NT2/D1 (cell line): Measurements from ENCODE around the gene MGAT5B.

ENCODE experiments used
- DNase-seq: peaks from one replicate; pipeline ENCODE4 v3.0.0-alpha.2; 2011; ENCODE audit warnings: low read depth, low spot score
- H3K27me3 ChIP-seq: 2 replicates; pipeline ENCODE4 v1.6.0; 2011; ENCODE audit warnings: mild to moderate bottlenecking; ENCODE audit not compliant: insufficient read length, insufficient read depth
- H3K36me3 ChIP-seq: 2 replicates; pipeline ENCODE4 v1.6.1; 2011; ENCODE audit warnings: mild to moderate bottlenecking, low read length, mixed read lengths; ENCODE audit not compliant: insufficient read depth, insufficient read length
- H3K4me1 ChIP-seq: 2 replicates; pipeline ENCODE4 v1.5.1; 2011; ENCODE audit not compliant: insufficient read depth, insufficient read length
- H3K4me3 ChIP-seq: 2 replicates; pipeline ENCODE4 v1.5.1; 2011; ENCODE audit warnings: low read depth; ENCODE audit not compliant: insufficient read length
- H3K9ac ChIP-seq: 2 replicates; pipeline ENCODE4 v1.6.0; 2011; ENCODE audit warnings: low read depth; ENCODE audit not compliant: insufficient read length
- H3K9me3 ChIP-seq: 2 replicates; pipeline ENCODE4 v1.5.1; 2011; ENCODE audit warnings: mild to moderate bottlenecking, low read length; ENCODE audit not compliant: insufficient read depth
- SUZ12 ChIP-seq: IDR thresholded peaks from 2 replicates; pipeline ENCODE4 v1.6.1; 2011; ENCODE audit not compliant: insufficient read length, insufficient read depth; ENCODE audit errors: extremely low read depth
- YY1 ChIP-seq: IDR thresholded peaks from 2 replicates; pipeline ENCODE4 v1.6.1; 2011; ENCODE audit not compliant: insufficient read length, insufficient read depth
- ZNF274 ChIP-seq: IDR thresholded peaks from 2 replicates; pipeline ENCODE4 v1.6.1; 2011; ENCODE audit warnings: mild to moderate bottlenecking, low read depth, low read length

Gene MGAT5B, protein sequence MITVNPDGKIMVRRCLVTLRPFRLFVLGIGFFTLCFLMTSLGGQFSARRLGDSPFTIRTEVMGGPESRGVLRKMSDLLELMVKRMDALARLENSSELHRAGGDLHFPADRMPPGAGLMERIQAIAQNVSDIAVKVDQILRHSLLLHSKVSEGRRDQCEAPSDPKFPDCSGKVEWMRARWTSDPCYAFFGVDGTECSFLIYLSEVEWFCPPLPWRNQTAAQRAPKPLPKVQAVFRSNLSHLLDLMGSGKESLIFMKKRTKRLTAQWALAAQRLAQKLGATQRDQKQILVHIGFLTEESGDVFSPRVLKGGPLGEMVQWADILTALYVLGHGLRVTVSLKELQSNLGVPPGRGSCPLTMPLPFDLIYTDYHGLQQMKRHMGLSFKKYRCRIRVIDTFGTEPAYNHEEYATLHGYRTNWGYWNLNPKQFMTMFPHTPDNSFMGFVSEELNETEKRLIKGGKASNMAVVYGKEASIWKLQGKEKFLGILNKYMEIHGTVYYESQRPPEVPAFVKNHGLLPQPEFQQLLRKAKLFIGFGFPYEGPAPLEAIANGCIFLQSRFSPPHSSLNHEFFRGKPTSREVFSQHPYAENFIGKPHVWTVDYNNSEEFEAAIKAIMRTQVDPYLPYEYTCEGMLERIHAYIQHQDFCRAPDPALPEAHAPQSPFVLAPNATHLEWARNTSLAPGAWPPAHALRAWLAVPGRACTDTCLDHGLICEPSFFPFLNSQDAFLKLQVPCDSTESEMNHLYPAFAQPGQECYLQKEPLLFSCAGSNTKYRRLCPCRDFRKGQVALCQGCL

DNA sequence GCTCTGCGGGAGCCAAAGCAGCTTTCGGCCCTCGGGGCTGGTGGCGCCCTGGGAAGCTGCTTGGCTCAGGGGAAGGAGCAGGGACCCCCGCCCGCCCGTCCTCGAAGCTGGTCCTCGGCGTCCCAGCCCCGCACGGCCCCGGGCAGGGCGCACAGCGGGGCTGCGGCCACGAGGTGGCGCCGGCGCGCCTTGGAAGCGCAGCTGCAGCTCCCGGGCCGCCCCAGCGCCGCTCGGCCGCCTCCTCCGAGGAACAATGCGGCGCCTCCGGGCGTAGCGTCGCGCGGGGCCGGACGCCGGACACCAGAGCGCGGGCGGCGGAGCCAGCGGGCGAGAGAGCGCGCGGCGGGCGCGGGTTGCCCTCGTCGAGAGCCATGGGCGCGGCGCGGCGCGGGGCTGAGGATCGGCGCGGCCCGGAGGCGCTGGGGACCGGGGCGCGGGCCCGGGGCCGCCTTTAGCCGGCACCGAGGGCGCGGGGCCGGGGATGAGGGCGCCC lies at the start of gene MGAT5B:
TSS of gene MGAT5B (plus strand) at position 229 of the 493 bp plus-strand sequence. CDS start 626 bp downstream, outside the sequence.
- peaks cover 20% of the 10 kb centered on the region for H3K4me1 ChIP-seq
- peak within 1 kb of the TSS; percentile 61 for H3K4me3 ChIP-seq
- DNase-seq, result peak; percentile 77
- no peaks in the 10 kb centered on the region for H3K9me3 ChIP-seq
- no peak for TF ChIP-seq ZNF274
- TF ChIP-seq SUZ12, result no peak
- no peak for TF ChIP-seq YY1
- peak within 1 kb of the TSS; percentile 84 for H3K9ac ChIP-seq
- H3K27me3 ChIP-seq, result peaks cover 14% of the 10 kb centered on the region
- H3K36me3 ChIP-seq, result peaks cover 5% of the 10 kb centered on the region

GRCh38 chr17:76820039-76820438 lies 48.2 kb upstream of the MGAT5B start:
- Histone ChIP-seq H3K36me3 (no peaks in the 10 kb centered on the region), H3K27me3 (no peaks in the 10 kb centered on the region), H3K9ac (no peak overlapping the region), H3K4me3 (no peak overlapping the region), H3K9me3 (no peaks in the 10 kb centered on the region), H3K4me1 (no peaks in the 10 kb centered on the region)
- no peak for TF ChIP-seq ZNF274
- TF ChIP-seq YY1, result no peak
- no peak for TF ChIP-seq SUZ12
- no peak for DNase-seq

GRCh38 chr17:76820561-76820960 lies 47.6 kb upstream of the MGAT5B start:
- H3K27me3 ChIP-seq, result no peaks in the 10 kb centered on the region
- no peak overlapping the region for H3K4me3 ChIP-seq
- no peak for DNase-seq
- no peak overlapping the region for H3K9ac ChIP-seq
- H3K4me1 ChIP-seq, result no peaks in the 10 kb centered on the region
- H3K9me3 ChIP-seq, result no peaks in the 10 kb centered on the region
- H3K36me3 ChIP-seq, result no peaks in the 10 kb centered on the region
- no peak for TF ChIP-seq YY1
- TF ChIP-seq ZNF274, result no peak
- TF ChIP-seq SUZ12, result no peak

DNA sequence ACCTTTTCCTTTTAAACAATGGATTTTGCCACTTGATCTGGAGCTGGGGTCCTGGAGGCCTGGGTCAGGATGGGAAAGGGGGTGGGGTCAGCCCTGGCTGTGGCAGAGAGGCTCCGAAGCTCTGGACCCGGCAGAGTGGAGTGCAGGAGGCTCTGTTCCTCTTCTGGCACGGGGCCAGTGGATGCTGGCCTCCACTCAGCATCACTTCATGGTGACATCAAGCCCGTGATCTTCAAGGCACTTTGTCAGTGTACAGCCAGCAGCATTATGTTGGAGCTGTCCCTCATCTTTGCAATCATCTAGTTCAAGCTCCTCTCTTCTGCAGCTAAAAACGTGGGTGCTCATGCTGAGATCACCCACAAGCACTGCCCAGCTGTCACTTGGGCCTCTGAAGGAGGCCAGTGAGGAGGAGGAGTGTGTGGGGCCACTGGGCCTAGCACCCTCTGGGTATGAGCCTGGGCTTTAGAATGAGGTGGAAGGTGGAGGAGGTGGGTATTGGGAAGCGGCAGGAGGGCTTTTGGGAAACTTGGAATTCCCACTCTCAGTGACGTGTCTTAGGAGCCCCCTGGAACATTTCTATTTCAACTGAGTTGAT lies 45.9 kb upstream of the MGAT5B start:
- DNase-seq, result no peak

GRCh38 chr17:76824093-76824492 lies 44.1 kb upstream of the MGAT5B start:
- no peak overlapping the region for H3K4me3 ChIP-seq
- H3K9me3 ChIP-seq, result no peaks in the 10 kb centered on the region
- H3K9ac ChIP-seq, result no peak overlapping the region
- no peaks in the 10 kb centered on the region for H3K4me1 ChIP-seq
- no peaks in the 10 kb centered on the region for H3K36me3 ChIP-seq
- TF ChIP-seq YY1, result no peak
- TF ChIP-seq ZNF274, result no peak
- no peaks in the 10 kb centered on the region for H3K27me3 ChIP-seq
- no peak for DNase-seq

More for the DNA sequence above, 45.9 kb upstream of the MGAT5B start:
- no peak overlapping the region for H3K9ac ChIP-seq
- H3K36me3 ChIP-seq, result no peaks in the 10 kb centered on the region
- TF ChIP-seq ZNF274 (no peak), YY1 (no peak), SUZ12 (no peak)
- H3K4me3 ChIP-seq, result no peak overlapping the region
- no peaks in the 10 kb centered on the region for H3K9me3 ChIP-seq
- H3K4me1 ChIP-seq, result no peaks in the 10 kb centered on the region
- H3K27me3 ChIP-seq, result no peaks in the 10 kb centered on the region

DNA sequence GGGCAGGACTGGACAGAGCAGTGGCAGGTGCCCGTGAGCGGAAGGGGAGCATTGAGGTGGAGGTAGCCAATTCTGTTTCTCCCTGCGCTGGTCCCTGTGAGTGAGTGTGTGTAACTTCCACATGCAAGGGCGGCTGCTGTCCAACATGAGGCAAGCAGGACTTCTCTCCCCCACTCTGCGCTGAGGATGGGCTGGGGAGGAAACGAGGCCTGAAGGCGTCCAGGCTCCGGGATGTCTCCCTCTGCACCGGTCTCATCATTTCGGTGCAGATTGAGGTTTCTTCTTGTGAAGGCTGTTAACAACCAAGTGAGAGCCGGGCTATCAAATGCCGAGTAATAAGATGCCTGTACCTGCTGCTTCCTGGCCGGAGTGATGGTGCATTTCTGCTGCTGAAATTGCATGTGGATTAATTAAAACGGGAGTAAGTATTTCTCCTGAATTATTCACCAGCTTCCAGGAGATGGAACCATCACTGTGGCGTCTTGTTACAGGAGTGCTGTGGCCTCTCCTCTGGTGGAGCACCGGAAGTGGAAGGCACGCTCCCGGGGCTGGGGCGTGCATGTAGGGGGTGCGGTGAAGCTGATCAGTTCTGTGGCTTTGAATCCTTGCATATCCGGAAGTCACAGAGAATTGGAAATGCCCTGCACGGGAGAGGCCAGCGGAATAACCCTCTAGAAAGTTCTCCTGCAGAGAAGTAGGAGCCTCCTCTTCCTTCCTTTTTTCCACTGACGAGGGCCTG lies 41.7 kb upstream of the MGAT5B start:
- Histone ChIP-seq H3K9me3 (no peaks in the 10 kb centered on the region), H3K36me3 (no peaks in the 10 kb centered on the region), H3K9ac (no peak overlapping the region), H3K4me1 (no peaks in the 10 kb centered on the region), H3K4me3 (no peak overlapping the region), H3K27me3 (no peaks in the 10 kb centered on the region)
- no peak for TF ChIP-seq YY1
- no peak for TF ChIP-seq SUZ12
- no peak for TF ChIP-seq ZNF274
- DNase-seq, result no peak

DNA sequence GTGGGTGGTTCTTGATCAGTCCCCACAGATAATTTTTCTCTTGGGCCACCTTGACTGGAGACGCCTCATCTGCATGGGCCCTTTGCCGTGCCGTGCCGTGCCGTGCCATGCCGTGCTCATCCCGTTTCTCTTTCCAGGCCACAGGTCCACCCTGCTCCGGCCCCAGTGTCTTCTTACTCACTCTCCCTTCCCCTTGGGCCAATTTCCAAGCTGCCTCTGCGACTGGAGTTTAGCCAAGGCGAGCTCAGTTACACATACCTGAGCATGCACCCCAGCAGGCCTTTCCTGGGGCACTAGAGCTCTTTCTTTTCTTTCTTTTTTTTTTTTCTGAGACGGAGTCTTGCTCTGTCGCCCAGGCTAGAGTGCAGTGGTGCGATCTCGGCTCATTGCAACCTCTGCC lies 40.5 kb upstream of the MGAT5B start:
- no peaks in the 10 kb centered on the region for H3K27me3 ChIP-seq
- H3K4me1 ChIP-seq, result no peaks in the 10 kb centered on the region
- TF ChIP-seq YY1, result no peak
- no peak for TF ChIP-seq SUZ12
- TF ChIP-seq ZNF274, result no peak

More for the DNA sequence above, 40.5 kb upstream of the MGAT5B start:
- H3K4me3 ChIP-seq, result no peak overlapping the region
- no peaks in the 10 kb centered on the region for H3K9me3 ChIP-seq
- H3K36me3 ChIP-seq, result no peaks in the 10 kb centered on the region
- H3K9ac ChIP-seq, result no peak overlapping the region
- no peak for DNase-seq
